ENCODE measurements around the gene PTPRM. TPM values are rescaled to one million over a fixed set of nuclear protein-coding genes. Genes with fewer than 3 reads are reported as not detected.

The PTPRM gene
- polyA plus RNA-seq, 1 donor from 2014 or later, result 126 TPM

- Histone ChIP-seq H3K36me3 (ENCODE audit: insufficient read depth, low read length) (no peaks in the 10 kb centered on the region), H3K27ac (ENCODE audit: low read length) (no peak overlapping the region), H2AFZ (ENCODE audit: low read depth, low read length) (no peak overlapping the region)
Measured at GRCh38 chr18:7815787-7816186, 248.7 kb downstream of the PTPRM start.

DNA sequence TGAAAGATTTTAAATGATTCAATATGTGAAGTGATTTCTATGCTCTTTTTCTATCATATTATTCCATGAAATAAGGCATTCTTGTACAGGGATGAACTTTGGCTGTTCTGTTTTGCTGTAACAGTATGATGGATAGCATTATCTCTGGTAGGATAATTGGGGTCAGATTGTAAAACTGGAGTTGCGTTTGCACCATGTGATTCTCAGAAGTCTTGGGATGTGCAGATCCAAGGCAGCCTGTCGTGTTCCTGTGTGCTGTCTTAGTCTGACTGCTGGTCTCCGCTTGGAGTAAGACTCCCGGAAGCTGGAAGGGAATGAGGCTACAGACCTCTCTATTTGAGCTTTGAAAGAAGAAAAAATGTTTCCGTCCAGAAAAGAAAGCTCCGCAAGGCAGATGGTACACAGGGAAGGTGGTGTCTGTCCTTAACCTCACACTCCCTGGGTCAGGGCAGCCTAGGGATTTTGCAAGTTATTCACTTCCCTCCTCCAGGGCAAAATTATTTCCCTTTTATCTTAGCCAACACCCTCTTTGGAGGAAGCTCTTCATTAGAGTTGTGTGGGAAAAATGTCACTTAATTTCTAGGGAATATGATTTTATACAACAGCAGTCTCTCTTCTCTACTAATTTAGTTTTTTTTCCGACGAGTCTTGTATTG lies 250.6 kb downstream of the PTPRM start:
- no peak overlapping the region for H3K4me2 ChIP-seq (ENCODE audit: low read length)
- H3K27me3 ChIP-seq (ENCODE audit: insufficient read depth, low read depth, low read length), result no peaks in the 10 kb centered on the region
- H3K4me3 ChIP-seq (ENCODE audit: low read length), result no peak overlapping the region
- H4K20me1 ChIP-seq (ENCODE audit: insufficient read depth), result no peaks in the 10 kb centered on the region
- H3K9ac ChIP-seq (ENCODE audit: low read length), result no peak overlapping the region
- no peaks in the 10 kb centered on the region for H3F3A ChIP-seq (ENCODE audit: insufficient read depth, low read length, poor library complexity, severe bottlenecking)
- no peaks in the 10 kb centered on the region for H3K9me3 ChIP-seq (ENCODE audit: low read length)
- H3K27ac ChIP-seq (ENCODE audit: low read length), result no peak overlapping the region
- H2AFZ ChIP-seq (ENCODE audit: low read depth, low read length), result no peak overlapping the region
- no peaks in the 10 kb centered on the region for H3K9me2 ChIP-seq (ENCODE audit: insufficient read depth, low read length)
- no peaks in the 10 kb centered on the region for H3K36me3 ChIP-seq (ENCODE audit: insufficient read depth, low read length)
- H3K79me2 ChIP-seq (replicated peaks; ENCODE audit: insufficient read depth, low read length), result no peaks in the 10 kb centered on the region
- no peak for TF ChIP-seq TAF1 (IDR thresholded peaks at IDR 0.05; ENCODE audit: low read depth)
- TF ChIP-seq EZH2 (IDR thresholded peaks at IDR 0.05; ENCODE audit: borderline replicate concordance, insufficient read depth, low read length, poor library complexity, severe bottlenecking), result no peak
- no peak for TF ChIP-seq SMC3 (conservative IDR thresholded peaks at IDR 0.05; ENCODE audit: poor library complexity)
- TF ChIP-seq CTCF (IDR thresholded peaks at IDR 0.05; ENCODE audit: poor library complexity, severe bottlenecking), result no peak
- no peak for TF ChIP-seq REST (IDR thresholded peaks at IDR 0.05; ENCODE audit: borderline replicate concordance)
- no peak for TF ChIP-seq POLR2AphosphoS5 (IDR thresholded peaks at IDR 0.05)

More at GRCh38 chr18:7815787-7816186, 248.7 kb downstream of the PTPRM start:
- H3K9ac ChIP-seq (ENCODE audit: low read length), result no peak overlapping the region
- TF ChIP-seq RAD21 (conservative IDR thresholded peaks at IDR 0.05), result no peak
- no peak for TF ChIP-seq EP300 (conservative IDR thresholded peaks at IDR 0.05; ENCODE audit: poor library complexity, severe bottlenecking)
- no peak for TF ChIP-seq EZH2 (IDR thresholded peaks at IDR 0.05; ENCODE audit: borderline replicate concordance, insufficient read depth, low read length, poor library complexity, severe bottlenecking)
- TF ChIP-seq REST (IDR thresholded peaks at IDR 0.05; ENCODE audit: borderline replicate concordance), result no peak
- no peak for TF ChIP-seq TAF1 (IDR thresholded peaks at IDR 0.05; ENCODE audit: low read depth)
- no peak for TF ChIP-seq CTCF (IDR thresholded peaks at IDR 0.05; ENCODE audit: poor library complexity, severe bottlenecking)
- no peak for TF ChIP-seq SMC3 (conservative IDR thresholded peaks at IDR 0.05; ENCODE audit: poor library complexity)
- TF ChIP-seq POLR2AphosphoS5 (IDR thresholded peaks at IDR 0.05), result no peak
- no peak for TF ChIP-seq MXI1 (conservative IDR thresholded peaks at IDR 0.05; ENCODE audit: poor library complexity, severe bottlenecking)
- H3K4me3 ChIP-seq (ENCODE audit: low read length), result no peak overlapping the region
- no peaks in the 10 kb centered on the region for H3F3A ChIP-seq (ENCODE audit: insufficient read depth, low read length, poor library complexity, severe bottlenecking)
- H4K20me1 ChIP-seq (ENCODE audit: insufficient read depth), result no peaks in the 10 kb centered on the region
- no peaks in the 10 kb centered on the region for H3K9me2 ChIP-seq (ENCODE audit: insufficient read depth, low read length)
- H3K27me3 ChIP-seq (ENCODE audit: insufficient read depth, low read depth, low read length), result no peaks in the 10 kb centered on the region
- H3K79me2 ChIP-seq (replicated peaks; ENCODE audit: insufficient read depth, low read length), result no peaks in the 10 kb centered on the region
- H3K9me3 ChIP-seq (ENCODE audit: low read length), result no peaks in the 10 kb centered on the region
- H3K4me2 ChIP-seq (ENCODE audit: low read length), result no peak overlapping the region
